Measurements from ENCODE around the gene DARS1. TPM values are rescaled to one million over a fixed set of nuclear protein-coding genes. Genes with fewer than 3 reads are reported as not detected.

Gene DARS1
- total and polyA plus RNA-seq, 8 donors, result 39.1 to 244 (median 62.1) TPM

DNA sequence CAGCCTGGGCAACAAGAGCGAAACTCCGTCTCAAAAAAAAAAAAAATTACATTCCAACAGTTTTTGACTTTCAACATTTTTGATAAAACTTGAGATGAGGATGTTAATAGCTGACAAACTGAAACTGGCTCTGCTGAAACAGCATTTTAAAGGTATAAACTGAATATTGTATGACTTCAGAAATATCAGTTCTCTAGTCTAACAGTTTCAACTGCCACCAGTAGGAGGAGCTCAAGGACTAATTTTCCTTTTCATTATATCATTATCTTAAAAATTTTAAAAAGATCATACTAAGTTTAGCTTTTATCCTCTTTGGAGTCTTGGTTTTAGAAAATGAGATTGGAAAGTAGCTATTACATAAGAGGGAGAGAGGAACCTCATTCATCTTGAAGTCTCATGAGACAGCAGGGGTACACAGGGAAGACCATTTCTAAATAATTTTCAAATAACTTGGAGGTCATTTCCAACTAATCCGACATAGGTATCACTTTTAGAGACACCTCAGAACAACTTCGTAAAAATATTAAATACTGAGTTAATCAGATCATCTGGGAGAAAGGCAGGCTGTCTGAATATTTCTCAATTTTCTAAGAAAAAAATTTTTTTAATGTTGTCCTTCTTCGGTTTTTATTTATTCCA lies 71.6 kb downstream of the DARS1 start:
- Histone ChIP-seq H3K36me3 (peaks cover 13 to 60% (median 48%) of the 10 kb centered on the region in 4 donors), H3K4me1 (peaks cover 0 to 5% (median 0%) of the 10 kb centered on the region in 4 donors), H3K4me3 (no peak overlapping the region), H3K9me3 (no peaks in the 10 kb centered on the region), H3K27ac (no peak overlapping the region), H3K27me3 (no peaks in the 10 kb centered on the region)
- 79 to 87% (median 83%) methylated on average over 5 of the region's 5 CpGs for WGBS, 5 donors
- TF ChIP-seq CTCF (IDR thresholded peaks at IDR 0.05) (peak in 5 of 7 experiments; percentile 25 to 80 (median 64)), EP300 (IDR thresholded peaks at IDR 0.05) (no peak), POLR2A (IDR thresholded peaks at IDR 0.05) (no peak)
- DNase-seq, result peak in 1 of 2 donors; percentile 75
- intact Hi-C loops (cut with DNase I; ENCODE audit: low total_unique reads), result loop anchor here (5.0 kb wide), 1 partner anchor 468 kb away; no protein-coding TSS in a partner anchor

- DNase-seq, result no peak
- no peak overlapping the region for H3K4me3 ChIP-seq
- peaks cover 13 to 77% (median 70%) of the 10 kb centered on the region in 4 donors for H3K36me3 ChIP-seq
- TF ChIP-seq EP300 (IDR thresholded peaks at IDR 0.05) (no peak), POLR2A (IDR thresholded peaks at IDR 0.05) (no peak), POLR2AphosphoS5 (IDR thresholded peaks at IDR 0.05) (no peak), CTCF (IDR thresholded peaks at IDR 0.05) (no peak)
- no peaks in the 10 kb centered on the region for H3K27me3 ChIP-seq
- H3K9me3 ChIP-seq, result no peaks in the 10 kb centered on the region
- no peak overlapping the region for H3K27ac ChIP-seq
- peaks cover 0 to under 1% (median 0%) of the 10 kb centered on the region in 4 donors for H3K4me1 ChIP-seq
- intact Hi-C loops (cut with DNase I; ENCODE audit: low total_unique reads), result loop anchor here (5.0 kb wide), 1 partner anchor 472 kb away; no protein-coding TSS in a partner anchor
Measured at GRCh38 chr2:135909976-135910375, 75.5 kb downstream of the DARS1 start.

- peaks cover 6 to 81% (median 61%) of the 10 kb centered on the region in 4 donors for H3K36me3 ChIP-seq
- H3K4me1 ChIP-seq, result peaks cover 0 to 10% (median 2%) of the 10 kb centered on the region in 4 donors
- no peaks in the 10 kb centered on the region for H3K27me3 ChIP-seq
- H3K4me3 ChIP-seq, result no peak overlapping the region
- H3K27ac ChIP-seq, result no peak overlapping the region
- no peaks in the 10 kb centered on the region for H3K9me3 ChIP-seq
- TF ChIP-seq EP300 (IDR thresholded peaks at IDR 0.05) (no peak), POLR2A (IDR thresholded peaks at IDR 0.05) (no peak), CTCF (IDR thresholded peaks at IDR 0.05) (no peak), POLR2AphosphoS5 (IDR thresholded peaks at IDR 0.05) (no peak)
- intact Hi-C loops (cut with DNase I; ENCODE audit: low total_unique reads), result no loop called here
- no peak for DNase-seq
Measured at GRCh38 chr2:135905679-135906078, 79.7 kb downstream of the DARS1 start.

DNA sequence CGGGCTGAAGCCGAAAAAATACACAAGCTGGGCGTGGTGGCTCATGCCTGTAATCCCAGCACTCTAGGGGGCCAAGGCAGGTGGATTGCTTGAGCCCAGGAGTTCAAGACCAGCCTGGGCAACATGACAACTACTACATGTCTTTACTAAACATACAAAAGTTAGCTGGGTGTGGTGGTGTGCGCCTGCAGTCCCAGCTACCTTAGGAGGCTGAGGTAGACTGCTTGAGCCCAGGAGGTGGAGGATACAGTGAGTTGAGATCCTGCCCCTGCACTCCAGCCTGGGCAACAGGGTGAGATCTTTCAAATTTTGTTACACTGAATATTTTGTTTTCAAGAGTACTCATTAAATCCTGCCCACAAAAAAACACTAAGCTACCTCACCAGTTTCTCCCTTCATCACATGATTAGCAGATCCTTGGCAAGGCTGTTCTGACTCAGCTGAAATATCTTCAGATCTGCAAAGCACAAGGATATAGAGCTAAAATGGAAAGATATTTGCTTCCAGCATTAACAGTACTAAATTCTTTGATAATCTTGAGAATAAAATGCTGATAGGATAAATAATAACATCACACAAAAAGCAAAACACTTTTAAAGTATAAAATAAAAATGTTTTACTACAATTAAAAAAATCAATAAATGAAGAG lies 81.0 kb downstream of the DARS1 start:
- TF ChIP-seq POLR2A (IDR thresholded peaks at IDR 0.05) (no peak), POLR2AphosphoS5 (IDR thresholded peaks at IDR 0.05) (no peak), CTCF (IDR thresholded peaks at IDR 0.05) (no peak), EP300 (IDR thresholded peaks at IDR 0.05) (no peak)
- peak in 1 of 2 donors; percentile 12 for DNase-seq
- H3K4me1 ChIP-seq, result peaks cover 0 to 10% (median 2%) of the 10 kb centered on the region in 4 donors
- peaks cover 0 to 70% (median 48%) of the 10 kb centered on the region in 4 donors for H3K36me3 ChIP-seq
- H3K27me3 ChIP-seq, result no peaks in the 10 kb centered on the region
- no peaks in the 10 kb centered on the region for H3K9me3 ChIP-seq
- H3K4me3 ChIP-seq, result no peak overlapping the region
- H3K27ac ChIP-seq, result no peak overlapping the region
- WGBS, 5 donors, result 88 to 96% (median 94%) methylated on average over 4 of the region's 4 CpGs
- intact Hi-C loops (cut with DNase I; ENCODE audit: low total_unique reads), result no loop called here
